ENCODE results near the gene GPR52. TPM values are rescaled to one million over a fixed set of nuclear protein-coding genes. Genes with fewer than 3 reads are reported as not detected.
"Not testable (repeated sequence)": the region's sequence is repeated elsewhere in the genome, so short reads cannot be mapped to it uniquely, and the experiment has no call there.

Gene GPR52
- total RNA-seq, 4 donors from 2014 or later = 0.25 to 2.0 (median 0.53) TPM

DNA sequence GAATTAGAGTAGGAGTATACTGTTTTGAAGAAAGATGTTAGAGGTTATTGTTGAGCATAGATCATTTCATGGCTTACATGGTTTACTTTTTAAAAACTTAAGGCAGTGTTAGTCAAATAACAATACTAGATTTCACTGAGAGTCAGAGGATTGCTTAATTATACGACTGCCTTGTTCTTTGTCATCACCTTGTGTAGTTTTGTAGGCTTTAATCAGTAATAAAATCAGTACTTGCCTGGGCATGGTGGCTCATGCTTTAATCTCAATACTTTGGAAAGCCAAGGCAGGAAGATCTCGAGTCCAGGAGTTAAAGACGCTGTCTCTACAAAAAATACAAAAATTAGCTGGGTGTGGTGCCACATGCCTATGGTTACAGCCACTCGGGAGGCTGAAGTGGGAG lies 41.3 kb upstream of the GPR52 start:
- intact Hi-C loops (cut with DNase I; ENCODE audit: low total_unique reads) = no loop called here

GRCh38 chr1:174407665-174408064 lies 40.1 kb upstream of the GPR52 start:
- TF ChIP-seq, protein P1, sequence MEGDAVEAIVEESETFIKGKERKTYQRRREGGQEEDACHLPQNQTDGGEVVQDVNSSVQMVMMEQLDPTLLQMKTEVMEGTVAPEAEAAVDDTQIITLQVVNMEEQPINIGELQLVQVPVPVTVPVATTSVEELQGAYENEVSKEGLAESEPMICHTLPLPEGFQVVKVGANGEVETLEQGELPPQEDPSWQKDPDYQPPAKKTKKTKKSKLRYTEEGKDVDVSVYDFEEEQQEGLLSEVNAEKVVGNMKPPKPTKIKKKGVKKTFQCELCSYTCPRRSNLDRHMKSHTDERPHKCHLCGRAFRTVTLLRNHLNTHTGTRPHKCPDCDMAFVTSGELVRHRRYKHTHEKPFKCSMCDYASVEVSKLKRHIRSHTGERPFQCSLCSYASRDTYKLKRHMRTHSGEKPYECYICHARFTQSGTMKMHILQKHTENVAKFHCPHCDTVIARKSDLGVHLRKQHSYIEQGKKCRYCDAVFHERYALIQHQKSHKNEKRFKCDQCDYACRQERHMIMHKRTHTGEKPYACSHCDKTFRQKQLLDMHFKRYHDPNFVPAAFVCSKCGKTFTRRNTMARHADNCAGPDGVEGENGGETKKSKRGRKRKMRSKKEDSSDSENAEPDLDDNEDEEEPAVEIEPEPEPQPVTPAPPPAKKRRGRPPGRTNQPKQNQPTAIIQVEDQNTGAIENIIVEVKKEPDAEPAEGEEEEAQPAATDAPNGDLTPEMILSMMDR (IDR thresholded peaks at IDR 0.05) = no peak
- no peak for TF ChIP-seq POLR2A (IDR thresholded peaks at IDR 0.05)
- intact Hi-C loops (cut with DNase I; ENCODE audit: low total_unique reads) = no loop called here
- no peak overlapping the region for H3K4me3 ChIP-seq (ENCODE audit: low read depth, poor library complexity, severe bottlenecking)
- DNase-seq (ENCODE audit: low spot score in 2 of 2) = no peak
- 70 to 76% methylated on average over 3 of the region's 3 CpGs for WGBS, 2 donors

More for the DNA sequence above, 41.3 kb upstream of the GPR52 start:
- WGBS, 2 donors = 49 to 79% methylated on average over 4 of the region's 4 CpGs
- H3K4me3 ChIP-seq (ENCODE audit: low read depth, poor library complexity, severe bottlenecking) = no peak overlapping the region
- DNase-seq (ENCODE audit: low spot score in 2 of 2) = no peak
- TF ChIP-seq POLR2A (IDR thresholded peaks at IDR 0.05) = no peak
- TF ChIP-seq, protein P1 (IDR thresholded peaks at IDR 0.05) = no peak

- no peak for DNase-seq (ENCODE audit: low spot score in 2 of 2)
- no peak for TF ChIP-seq POLR2A (IDR thresholded peaks at IDR 0.05)
- TF ChIP-seq, protein P1 (IDR thresholded peaks at IDR 0.05) = no peak
- no peak overlapping the region for H3K4me3 ChIP-seq (ENCODE audit: low read depth, poor library complexity, severe bottlenecking)
- WGBS, 2 donors = 45 to 89% methylated on average over 2 of the region's 2 CpGs
- intact Hi-C loops (cut with DNase I; ENCODE audit: low total_unique reads) = no loop called here
Observed at GRCh38 chr1:174408146-174408545, 39.6 kb upstream of the GPR52 start.

GRCh38 chr1:174409801-174410200 lies 38.0 kb upstream of the GPR52 start:
- 93 to 98% methylated on average over 3 of the region's 3 CpGs for WGBS, 2 donors
- H3K4me3 ChIP-seq (ENCODE audit: low read depth, poor library complexity, severe bottlenecking); intact Hi-C loops (cut with DNase I; ENCODE audit: low total_unique reads); DNase-seq (ENCODE audit: low spot score in 2 of 2): not testable (repeated sequence)

DNA sequence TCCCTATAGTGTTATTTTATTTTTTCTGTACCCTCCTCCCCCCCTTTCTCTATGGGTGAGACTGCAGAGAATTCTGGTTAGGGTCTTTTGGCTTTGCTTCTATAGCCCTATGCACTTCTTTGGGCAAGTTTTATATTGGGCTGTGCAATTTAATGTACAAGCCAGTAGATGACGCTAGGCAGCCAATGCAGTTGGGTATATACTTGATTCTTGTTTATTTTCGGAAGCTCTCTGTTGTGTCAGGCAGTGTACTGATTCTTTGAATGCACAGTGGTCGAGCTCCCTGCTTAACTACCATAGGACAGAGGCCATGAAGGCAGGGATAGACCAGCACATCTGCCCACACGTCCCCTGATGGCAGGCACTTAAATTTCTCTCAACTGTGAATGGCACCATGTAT lies 34.1 kb upstream of the GPR52 start:
- WGBS, 2 donors = 84 to 90% methylated on average over 4 of the region's 4 CpGs
- DNase-seq (ENCODE audit: low spot score in 2 of 2) = no peak
- intact Hi-C loops (cut with DNase I; ENCODE audit: low total_unique reads) = no loop called here
- TF ChIP-seq, protein P1 (IDR thresholded peaks at IDR 0.05) = no peak
- no peak for TF ChIP-seq POLR2A (IDR thresholded peaks at IDR 0.05)
- no peak overlapping the region for H3K4me3 ChIP-seq (ENCODE audit: low read depth, poor library complexity, severe bottlenecking)

DNA sequence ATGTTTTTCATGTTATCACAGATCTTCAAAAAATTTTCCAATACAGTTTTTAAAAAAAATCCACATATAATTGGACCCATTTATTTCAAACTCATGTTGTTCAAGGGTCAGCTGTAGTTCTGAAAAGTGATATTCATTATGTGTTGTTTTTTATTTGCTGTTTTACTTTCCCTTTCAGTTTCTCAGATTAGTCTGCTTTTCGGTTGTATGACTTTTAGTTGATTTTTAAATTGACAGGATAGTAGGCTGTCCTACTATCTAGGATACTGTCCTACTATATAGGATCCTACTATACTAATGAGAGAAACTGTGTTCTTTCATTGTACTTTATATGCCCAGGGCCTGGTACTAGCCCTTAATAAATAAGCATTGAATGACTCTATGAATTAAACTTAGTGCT lies 33.6 kb upstream of the GPR52 start:
- H3K4me3 ChIP-seq (ENCODE audit: low read depth, poor library complexity, severe bottlenecking) = no peak overlapping the region

More for the DNA sequence above, 33.6 kb upstream of the GPR52 start:
- no peak for DNase-seq (ENCODE audit: low spot score in 2 of 2)
- intact Hi-C loops (cut with DNase I; ENCODE audit: low total_unique reads) = no loop called here
- TF ChIP-seq, protein P1 (IDR thresholded peaks at IDR 0.05) = no peak
- TF ChIP-seq POLR2A (IDR thresholded peaks at IDR 0.05) = no peak
- WGBS, 2 donors = 66 to 69% methylated on average over 1 of the region's 1 CpG
